Chondrocyte (in vitro differentiated cells): ENCODE data around the gene SLCO3A1. TPM values are rescaled to one million over a fixed set of nuclear protein-coding genes. Genes with fewer than 3 reads are reported as not detected.

Source experiments
- DNase-seq: peaks from one replicate; pipeline ENCODE4 v3.0.0; 2021; ENCODE audit warnings: mixed read lengths, low spot score
- H3K27ac Mint-ChIP-seq: one replicate; pipeline ENCODE4 v1.8.0; 2021; ENCODE audit warnings: mild to moderate bottlenecking, moderate library complexity, mixed read lengths; ENCODE audit not compliant: unreplicated experiment
- H3K27me3 Mint-ChIP-seq: 2 replicates; pipeline ENCODE4 v1.8.0; 2021; ENCODE audit warnings: low read depth, mixed read lengths
- H3K36me3 Mint-ChIP-seq: 2 replicates; pipeline ENCODE4 v1.8.0; 2021; ENCODE audit warnings: low read depth, mixed read lengths
- H3K4me1 Mint-ChIP-seq: 2 replicates; pipeline ENCODE4 v1.8.0; 2021; ENCODE audit warnings: low read depth, mild to moderate bottlenecking, mixed read lengths
- H3K4me3 Mint-ChIP-seq: one replicate; pipeline ENCODE4 v1.8.0; 2021; ENCODE audit warnings: mild to moderate bottlenecking, moderate library complexity, mixed read lengths; ENCODE audit not compliant: unreplicated experiment
- H3K9me3 Mint-ChIP-seq: 2 replicates; pipeline ENCODE4 v1.8.0; 2021; ENCODE audit warnings: low read depth, mixed read lengths
- total RNA-seq: library from RNA; stranded (reverse); gene quantifications from 3 replicates; pipeline ENCODE4 v1.2.1, GENCODE V29; 2021
- TF ChIP-seq, protein P1 (sequence below): fragments of 200-600 bp; sonication (generic); IDR thresholded peaks from 2 replicates; pipeline ENCODE4 v1.5.0; 2021; ENCODE audit warnings: antibody characterized with exemption, mild to moderate bottlenecking, moderate library complexity

The SLCO3A1 gene
- total RNA-seq, 1 donor from 2014 or later, result 3.7 TPM

DNA sequence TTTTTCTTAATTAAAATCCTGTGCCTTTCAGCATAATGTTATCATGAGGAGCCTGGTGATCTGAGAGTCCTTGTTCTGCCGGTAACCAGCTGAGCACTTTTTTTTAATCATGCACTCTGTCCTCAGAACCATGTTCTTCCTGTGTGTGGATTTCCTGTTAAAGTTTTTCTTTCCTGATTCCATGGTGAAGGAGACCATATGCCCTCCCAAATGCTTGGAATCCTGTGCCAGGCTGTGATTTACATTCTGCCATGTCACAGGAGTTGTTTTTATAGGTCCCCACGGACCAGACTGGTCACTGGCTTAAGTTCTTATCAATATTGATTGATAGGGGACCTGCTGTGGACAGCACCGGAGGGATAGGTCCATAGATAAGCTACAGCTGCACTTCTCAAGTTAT is 257.8 kb downstream of the SLCO3A1 start:
- TF ChIP-seq, protein P1, sequence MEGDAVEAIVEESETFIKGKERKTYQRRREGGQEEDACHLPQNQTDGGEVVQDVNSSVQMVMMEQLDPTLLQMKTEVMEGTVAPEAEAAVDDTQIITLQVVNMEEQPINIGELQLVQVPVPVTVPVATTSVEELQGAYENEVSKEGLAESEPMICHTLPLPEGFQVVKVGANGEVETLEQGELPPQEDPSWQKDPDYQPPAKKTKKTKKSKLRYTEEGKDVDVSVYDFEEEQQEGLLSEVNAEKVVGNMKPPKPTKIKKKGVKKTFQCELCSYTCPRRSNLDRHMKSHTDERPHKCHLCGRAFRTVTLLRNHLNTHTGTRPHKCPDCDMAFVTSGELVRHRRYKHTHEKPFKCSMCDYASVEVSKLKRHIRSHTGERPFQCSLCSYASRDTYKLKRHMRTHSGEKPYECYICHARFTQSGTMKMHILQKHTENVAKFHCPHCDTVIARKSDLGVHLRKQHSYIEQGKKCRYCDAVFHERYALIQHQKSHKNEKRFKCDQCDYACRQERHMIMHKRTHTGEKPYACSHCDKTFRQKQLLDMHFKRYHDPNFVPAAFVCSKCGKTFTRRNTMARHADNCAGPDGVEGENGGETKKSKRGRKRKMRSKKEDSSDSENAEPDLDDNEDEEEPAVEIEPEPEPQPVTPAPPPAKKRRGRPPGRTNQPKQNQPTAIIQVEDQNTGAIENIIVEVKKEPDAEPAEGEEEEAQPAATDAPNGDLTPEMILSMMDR, result no peak
- H3K4me3 Mint-ChIP-seq, result no peak overlapping the region
- H3K4me1 Mint-ChIP-seq, result no peaks in the 10 kb centered on the region
- peaks cover 36% of the 10 kb centered on the region for H3K27me3 Mint-ChIP-seq
- no peaks in the 10 kb centered on the region for H3K9me3 Mint-ChIP-seq
- no peak for DNase-seq
- H3K27ac Mint-ChIP-seq, result no peak overlapping the region
- H3K36me3 Mint-ChIP-seq, result no peaks in the 10 kb centered on the region

DNA sequence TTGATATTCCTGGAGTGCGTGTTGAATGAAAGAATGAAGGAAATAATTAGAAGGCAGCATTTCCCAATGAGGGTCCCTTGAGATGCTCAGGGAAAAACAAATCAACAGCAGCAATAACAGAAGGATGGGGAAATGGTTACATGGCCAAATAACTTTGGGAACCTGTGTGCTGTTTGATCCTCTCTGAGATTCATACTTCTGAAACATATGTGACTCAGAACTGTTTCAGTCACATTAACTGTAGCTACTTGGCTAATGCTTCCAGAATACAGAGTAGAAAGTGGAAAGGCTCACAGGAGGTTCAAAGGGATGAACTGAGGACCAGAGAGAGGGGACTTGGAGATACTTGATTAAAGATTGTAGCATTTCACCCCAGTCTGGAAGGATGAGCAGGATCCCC is 258.2 kb downstream of the SLCO3A1 start:
- no peaks in the 10 kb centered on the region for H3K9me3 Mint-ChIP-seq
- no peaks in the 10 kb centered on the region for H3K4me1 Mint-ChIP-seq
- peaks cover 39% of the 10 kb centered on the region for H3K27me3 Mint-ChIP-seq
- DNase-seq, result no peak
- H3K4me3 Mint-ChIP-seq, result no peak overlapping the region
- H3K36me3 Mint-ChIP-seq, result no peaks in the 10 kb centered on the region
- TF ChIP-seq, protein P1, result no peak
- no peak overlapping the region for H3K27ac Mint-ChIP-seq

DNA sequence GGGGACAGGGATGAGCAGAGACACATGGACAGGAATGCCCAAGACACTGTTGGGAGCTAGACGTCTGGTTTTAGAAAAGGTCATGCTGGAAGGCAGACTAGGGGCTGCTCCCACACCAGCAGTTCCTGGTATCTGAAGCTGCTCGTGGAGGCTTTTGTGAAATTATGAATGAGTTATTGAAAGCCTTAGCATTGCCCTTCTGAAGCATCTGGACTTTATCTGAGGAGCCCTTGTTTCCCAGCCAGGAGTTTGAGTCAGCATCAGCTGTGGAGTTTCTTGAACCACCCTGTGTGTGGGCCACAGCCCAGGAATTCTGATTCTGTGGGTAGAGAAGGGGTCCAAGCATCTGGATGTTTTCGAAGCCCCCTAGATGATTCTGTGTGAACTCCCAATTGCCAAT is 258.7 kb downstream of the SLCO3A1 start:
- Mint-ChIP-seq H3K9me3 (no peaks in the 10 kb centered on the region), H3K4me3 (no peak overlapping the region), H3K27ac (no peak overlapping the region), H3K4me1 (no peaks in the 10 kb centered on the region), H3K27me3 (peaks cover 39% of the 10 kb centered on the region), H3K36me3 (no peaks in the 10 kb centered on the region)
- no peak for DNase-seq
- TF ChIP-seq, protein P1, result no peak

DNA sequence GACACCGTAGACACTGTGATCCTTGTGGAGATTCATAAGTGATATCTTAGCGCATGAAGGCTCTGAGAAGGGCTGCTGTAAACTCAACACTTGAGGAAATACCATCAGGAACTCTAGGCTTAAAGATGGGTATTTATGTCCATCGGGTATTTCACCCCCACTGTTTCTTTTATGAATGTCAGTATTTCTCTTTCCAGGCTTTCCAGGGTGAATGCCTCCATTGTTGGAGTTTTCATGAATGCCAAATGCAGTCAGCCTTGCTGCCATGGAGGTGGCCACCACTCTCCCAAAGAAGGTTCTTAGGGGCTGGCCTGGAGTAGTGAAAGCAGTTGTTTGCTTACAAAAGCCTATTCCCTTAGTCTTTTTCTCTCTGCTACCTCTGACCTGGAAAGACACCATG is 259.2 kb downstream of the SLCO3A1 start:
- Mint-ChIP-seq H3K27ac (no peak overlapping the region), H3K36me3 (no peaks in the 10 kb centered on the region), H3K4me3 (no peak overlapping the region), H3K4me1 (no peaks in the 10 kb centered on the region), H3K27me3 (peaks cover 36% of the 10 kb centered on the region), H3K9me3 (no peaks in the 10 kb centered on the region)
- TF ChIP-seq, protein P1, result no peak
- no peak for DNase-seq

DNA sequence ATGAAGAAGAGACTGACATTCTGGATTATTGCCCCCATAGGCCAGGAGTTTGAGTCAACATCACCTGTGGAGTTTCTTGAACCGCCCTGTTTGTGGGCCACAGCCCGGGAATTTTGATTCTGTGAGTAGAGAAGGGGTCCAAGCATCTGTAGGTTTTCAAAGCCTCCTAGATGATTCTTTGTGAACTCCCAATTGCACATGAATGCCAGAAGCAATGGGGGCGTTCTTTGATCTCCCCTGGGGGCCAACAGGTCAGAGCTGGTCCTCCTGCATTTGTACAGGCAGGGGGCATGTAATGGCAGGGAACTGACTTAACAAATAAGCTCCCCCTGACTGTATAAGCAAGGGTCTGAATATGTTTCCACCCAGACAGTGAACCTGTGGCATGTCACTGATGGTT is 260.3 kb downstream of the SLCO3A1 start:
- Mint-ChIP-seq H3K27me3 (peaks cover 32% of the 10 kb centered on the region), H3K27ac (no peak overlapping the region), H3K9me3 (no peaks in the 10 kb centered on the region), H3K4me3 (no peak overlapping the region), H3K36me3 (no peaks in the 10 kb centered on the region), H3K4me1 (no peaks in the 10 kb centered on the region)
- TF ChIP-seq, protein P1, result no peak
- no peak for DNase-seq
